HEK293 (cell line): ENCODE measurements around the gene P2RY2.

Experiments used
- HOXA7 ChIP-seq: sonication (generic); formaldehyde crosslinking; IDR thresholded peaks from 2 replicates; pipeline ENCODE4 v1.8.1; 2022; ENCODE audit warnings: missing genetic modification reagents, borderline replicate concordance
- ZBTB1 ChIP-seq: fragments of 450-650 bp; formaldehyde crosslinking; IDR thresholded peaks from 2 replicates; pipeline ENCODE4 v1.5.1; 2016; ENCODE audit warnings: missing biosample characterization, missing genetic modification characterization
- ZNF266 ChIP-seq: fragments of 450-650 bp; formaldehyde crosslinking; IDR thresholded peaks from 2 replicates; pipeline ENCODE4 v1.5.1; 2016; ENCODE audit warnings: missing biosample characterization, missing genetic modification characterization, low read depth
- TF ChIP-seq, protein P1 (sequence below): fragments of 450-650 bp; formaldehyde crosslinking; IDR thresholded peaks from 2 replicates; pipeline ENCODE4 v1.5.1; 2016; ENCODE audit warnings: missing biosample characterization, missing genetic modification characterization
- TF ChIP-seq, protein P2 (sequence below): fragments of 450-650 bp; formaldehyde crosslinking; IDR thresholded peaks from 2 replicates; pipeline ENCODE4 v1.5.1; 2016; ENCODE audit warnings: missing biosample characterization, missing genetic modification characterization, borderline replicate concordance

DNA sequence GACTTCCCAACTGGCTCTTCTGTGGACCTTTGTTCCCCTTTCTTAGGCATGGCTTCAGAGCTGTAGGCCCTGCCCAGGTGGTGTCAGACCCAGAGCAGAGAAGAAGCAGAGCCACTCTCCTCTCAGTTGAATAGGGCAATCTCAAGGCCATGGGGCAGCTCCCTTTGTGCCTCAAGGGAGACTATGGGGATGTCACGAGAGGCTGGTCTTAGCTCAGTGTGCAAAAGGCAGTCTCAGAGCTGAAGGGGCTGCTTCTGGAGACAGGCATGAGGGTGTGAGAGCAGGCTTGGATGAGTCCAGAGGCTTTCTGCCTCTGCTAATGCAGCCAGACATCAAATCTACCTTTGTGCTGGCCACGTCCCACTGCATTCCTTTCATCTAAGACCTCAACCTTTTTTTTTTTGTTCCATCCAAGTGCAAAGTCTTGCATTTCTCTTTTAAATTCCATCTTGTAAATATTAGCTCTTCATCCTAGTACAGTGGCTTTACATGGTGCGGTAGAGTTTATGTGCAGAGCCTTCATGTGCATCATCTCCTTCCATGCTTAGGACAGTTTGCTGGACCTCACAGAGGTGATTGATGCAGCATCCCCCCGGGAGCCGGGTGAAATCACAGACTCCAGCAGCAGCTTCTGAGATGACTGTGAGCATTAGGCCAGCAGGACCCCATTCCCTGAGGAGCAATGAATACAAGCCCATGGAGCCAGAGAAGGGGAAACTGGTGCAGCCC is 41.8 kb upstream of the P2RY2 start:
- TF ChIP-seq ZNF266 (tag by site-specific recombination) (no peak), HOXA7 (no peak), ZBTB1 (no peak)
- TF ChIP-seq, protein P1, sequence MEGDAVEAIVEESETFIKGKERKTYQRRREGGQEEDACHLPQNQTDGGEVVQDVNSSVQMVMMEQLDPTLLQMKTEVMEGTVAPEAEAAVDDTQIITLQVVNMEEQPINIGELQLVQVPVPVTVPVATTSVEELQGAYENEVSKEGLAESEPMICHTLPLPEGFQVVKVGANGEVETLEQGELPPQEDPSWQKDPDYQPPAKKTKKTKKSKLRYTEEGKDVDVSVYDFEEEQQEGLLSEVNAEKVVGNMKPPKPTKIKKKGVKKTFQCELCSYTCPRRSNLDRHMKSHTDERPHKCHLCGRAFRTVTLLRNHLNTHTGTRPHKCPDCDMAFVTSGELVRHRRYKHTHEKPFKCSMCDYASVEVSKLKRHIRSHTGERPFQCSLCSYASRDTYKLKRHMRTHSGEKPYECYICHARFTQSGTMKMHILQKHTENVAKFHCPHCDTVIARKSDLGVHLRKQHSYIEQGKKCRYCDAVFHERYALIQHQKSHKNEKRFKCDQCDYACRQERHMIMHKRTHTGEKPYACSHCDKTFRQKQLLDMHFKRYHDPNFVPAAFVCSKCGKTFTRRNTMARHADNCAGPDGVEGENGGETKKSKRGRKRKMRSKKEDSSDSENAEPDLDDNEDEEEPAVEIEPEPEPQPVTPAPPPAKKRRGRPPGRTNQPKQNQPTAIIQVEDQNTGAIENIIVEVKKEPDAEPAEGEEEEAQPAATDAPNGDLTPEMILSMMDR (tag by site-specific recombination), result no peak
- TF ChIP-seq, protein P2, sequence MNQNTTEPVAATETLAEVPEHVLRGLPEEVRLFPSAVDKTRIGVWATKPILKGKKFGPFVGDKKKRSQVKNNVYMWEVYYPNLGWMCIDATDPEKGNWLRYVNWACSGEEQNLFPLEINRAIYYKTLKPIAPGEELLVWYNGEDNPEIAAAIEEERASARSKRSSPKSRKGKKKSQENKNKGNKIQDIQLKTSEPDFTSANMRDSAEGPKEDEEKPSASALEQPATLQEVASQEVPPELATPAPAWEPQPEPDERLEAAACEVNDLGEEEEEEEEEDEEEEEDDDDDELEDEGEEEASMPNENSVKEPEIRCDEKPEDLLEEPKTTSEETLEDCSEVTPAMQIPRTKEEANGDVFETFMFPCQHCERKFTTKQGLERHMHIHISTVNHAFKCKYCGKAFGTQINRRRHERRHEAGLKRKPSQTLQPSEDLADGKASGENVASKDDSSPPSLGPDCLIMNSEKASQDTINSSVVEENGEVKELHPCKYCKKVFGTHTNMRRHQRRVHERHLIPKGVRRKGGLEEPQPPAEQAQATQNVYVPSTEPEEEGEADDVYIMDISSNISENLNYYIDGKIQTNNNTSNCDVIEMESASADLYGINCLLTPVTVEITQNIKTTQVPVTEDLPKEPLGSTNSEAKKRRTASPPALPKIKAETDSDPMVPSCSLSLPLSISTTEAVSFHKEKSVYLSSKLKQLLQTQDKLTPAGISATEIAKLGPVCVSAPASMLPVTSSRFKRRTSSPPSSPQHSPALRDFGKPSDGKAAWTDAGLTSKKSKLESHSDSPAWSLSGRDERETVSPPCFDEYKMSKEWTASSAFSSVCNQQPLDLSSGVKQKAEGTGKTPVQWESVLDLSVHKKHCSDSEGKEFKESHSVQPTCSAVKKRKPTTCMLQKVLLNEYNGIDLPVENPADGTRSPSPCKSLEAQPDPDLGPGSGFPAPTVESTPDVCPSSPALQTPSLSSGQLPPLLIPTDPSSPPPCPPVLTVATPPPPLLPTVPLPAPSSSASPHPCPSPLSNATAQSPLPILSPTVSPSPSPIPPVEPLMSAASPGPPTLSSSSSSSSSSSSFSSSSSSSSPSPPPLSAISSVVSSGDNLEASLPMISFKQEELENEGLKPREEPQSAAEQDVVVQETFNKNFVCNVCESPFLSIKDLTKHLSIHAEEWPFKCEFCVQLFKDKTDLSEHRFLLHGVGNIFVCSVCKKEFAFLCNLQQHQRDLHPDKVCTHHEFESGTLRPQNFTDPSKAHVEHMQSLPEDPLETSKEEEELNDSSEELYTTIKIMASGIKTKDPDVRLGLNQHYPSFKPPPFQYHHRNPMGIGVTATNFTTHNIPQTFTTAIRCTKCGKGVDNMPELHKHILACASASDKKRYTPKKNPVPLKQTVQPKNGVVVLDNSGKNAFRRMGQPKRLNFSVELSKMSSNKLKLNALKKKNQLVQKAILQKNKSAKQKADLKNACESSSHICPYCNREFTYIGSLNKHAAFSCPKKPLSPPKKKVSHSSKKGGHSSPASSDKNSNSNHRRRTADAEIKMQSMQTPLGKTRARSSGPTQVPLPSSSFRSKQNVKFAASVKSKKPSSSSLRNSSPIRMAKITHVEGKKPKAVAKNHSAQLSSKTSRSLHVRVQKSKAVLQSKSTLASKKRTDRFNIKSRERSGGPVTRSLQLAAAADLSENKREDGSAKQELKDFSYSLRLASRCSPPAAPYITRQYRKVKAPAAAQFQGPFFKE, result no peak
